Metanephros (tissue), 2 donors: Measurements from ENCODE around the gene FRMD3. TPM values are rescaled to one million over a fixed set of nuclear protein-coding genes. Genes with fewer than 3 reads are reported as not detected.

ENCODE experiments used
- small RNA-seq: library from RNA; depleted of rRNA; stranded (forward); fragments of <200 nt; gene quantifications from one replicate; pipeline ENCODE3, GENCODE V24; 2014; ENCODE audit warnings: low replicate concordance
- total RNA-seq: library from RNA; depleted of rRNA; stranded (reverse); fragments of >200 nt; gene quantifications from one replicate; pipeline ENCODE4 v1.2.3, GENCODE V29; 2014

FRMD3 gene
- total RNA-seq: 16.6 TPM

DNA sequence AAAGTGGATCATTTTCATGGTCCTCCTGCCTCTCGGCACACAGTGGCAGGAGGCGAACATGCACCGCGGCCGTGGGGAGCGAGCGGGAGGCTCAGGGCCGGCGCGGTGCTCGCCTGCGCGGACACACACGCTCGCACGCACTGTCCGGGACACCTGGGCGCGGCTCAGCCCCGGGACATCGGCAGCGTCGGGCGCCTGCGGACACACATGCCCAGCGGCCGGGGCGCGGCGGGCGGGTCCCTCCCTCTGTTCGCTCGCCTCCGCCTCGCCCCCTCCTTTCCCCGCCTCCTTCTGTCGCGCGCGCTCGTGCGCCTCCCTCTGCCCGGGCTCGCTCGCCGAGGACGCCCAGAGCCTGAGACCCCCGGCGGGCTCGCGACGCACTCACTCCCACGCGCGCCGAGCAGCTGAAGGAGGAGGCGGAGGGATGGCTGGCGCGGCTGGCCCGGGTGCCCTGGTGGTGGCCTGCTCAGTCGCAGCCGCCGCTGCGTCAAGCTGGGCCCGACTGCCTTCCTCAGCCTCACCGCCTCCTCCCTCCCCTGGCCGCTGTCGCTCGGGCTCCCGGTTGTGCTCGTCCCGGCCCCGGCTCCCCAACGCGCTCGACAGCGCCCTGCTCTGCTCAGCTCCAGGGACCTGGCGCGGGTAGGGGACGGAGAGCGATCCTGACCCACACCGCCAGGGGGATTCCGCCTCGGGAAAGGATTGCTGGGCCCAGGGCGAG lies at the start of gene FRMD3:
Gene FRMD3, minus strand, starts transcription at position 230 of the 718 bp plus-strand sequence. Its CDS starts 170 bp downstream, at position 60.

Small RNA genes within 50 kb of the gene (small RNA-seq; reads per million reads assigned to genes)
- gene AL137847.3 (not detected), gene RN7SKP242 (not detected), gene RNU4-29P (not detected)

Other genes starting within 250 kb of the FRMD3 start
- 4.8 TPM for gene IDNK, start 84.7 kb upstream of the FRMD3 start, total RNA-seq
- gene UBQLN1, start 169.6 kb upstream of the FRMD3 start, total RNA-seq: 128 TPM